HG02798 (cell line): ENCODE results near the gene IQCH.
"Not testable (repeated sequence)": the region's sequence is repeated elsewhere in the genome, so short reads cannot be mapped to it uniquely, and the experiment has no call there.

ENCODE experiments used
- ATAC-seq: cut with Tn5 transposase; IDR thresholded peaks from one replicate; pipeline ENCODE4 v1.9.1; 2021; ENCODE audit warnings: mild to moderate bottlenecking; ENCODE audit not compliant: unreplicated experiment, poor library complexity

Gene IQCH

DNA sequence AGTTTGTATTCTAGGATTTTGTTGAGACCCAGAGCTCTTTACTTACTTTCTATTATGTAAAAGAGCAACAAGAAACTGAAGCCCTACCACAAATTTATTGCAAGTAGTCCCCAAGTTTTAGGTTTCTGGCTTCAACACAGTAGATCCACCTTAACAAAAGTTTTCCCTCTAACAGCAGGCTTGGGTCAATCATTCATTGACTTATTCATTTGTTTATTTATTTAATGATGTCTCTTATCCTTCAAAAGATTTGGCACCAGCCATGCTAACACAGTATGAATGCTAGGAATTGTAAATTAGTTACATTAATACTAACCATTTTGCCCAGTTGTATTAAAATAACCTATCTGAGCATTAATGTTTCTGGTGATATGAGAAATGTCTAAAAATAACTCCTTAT, 88.6 kb downstream of the IQCH start:
- no peak for ATAC-seq

DNA sequence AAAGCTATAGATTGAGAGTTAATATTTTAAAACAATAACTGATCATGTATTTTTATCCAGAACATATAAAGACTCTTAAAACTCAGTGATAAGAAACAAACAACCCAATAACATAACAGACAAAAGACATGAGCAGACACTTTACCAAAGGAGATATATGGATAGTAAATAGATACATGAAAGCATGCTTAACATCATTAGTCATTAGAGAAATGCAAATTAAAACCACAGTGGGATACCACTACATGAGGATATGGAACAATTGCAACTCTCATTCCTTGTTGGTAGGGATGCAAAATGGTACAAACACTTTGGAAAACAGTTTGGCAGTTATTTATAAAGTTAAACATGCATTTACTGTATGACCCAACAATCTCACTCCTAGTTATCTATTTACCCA, 95.0 kb downstream of the IQCH start:
- ATAC-seq: no peak

DNA sequence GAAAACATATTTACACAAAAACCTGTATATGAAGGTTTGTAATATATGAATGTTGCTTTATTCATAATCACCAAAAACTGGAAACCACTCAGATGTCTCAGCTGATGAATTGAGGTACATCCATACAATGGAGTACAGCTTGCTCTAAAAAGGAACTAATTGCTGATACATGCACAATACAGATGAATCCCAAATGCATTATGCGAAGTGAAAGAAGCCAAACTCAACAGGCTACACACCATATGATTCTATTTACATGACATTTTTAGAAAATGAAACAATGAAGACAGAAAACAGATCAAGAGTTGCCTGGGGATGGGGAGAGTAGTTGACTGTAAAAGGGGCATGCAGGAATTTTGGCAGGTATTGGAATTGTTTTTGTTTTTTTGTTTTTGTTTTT, 95.5 kb downstream of the IQCH start:
- no peak for ATAC-seq

DNA sequence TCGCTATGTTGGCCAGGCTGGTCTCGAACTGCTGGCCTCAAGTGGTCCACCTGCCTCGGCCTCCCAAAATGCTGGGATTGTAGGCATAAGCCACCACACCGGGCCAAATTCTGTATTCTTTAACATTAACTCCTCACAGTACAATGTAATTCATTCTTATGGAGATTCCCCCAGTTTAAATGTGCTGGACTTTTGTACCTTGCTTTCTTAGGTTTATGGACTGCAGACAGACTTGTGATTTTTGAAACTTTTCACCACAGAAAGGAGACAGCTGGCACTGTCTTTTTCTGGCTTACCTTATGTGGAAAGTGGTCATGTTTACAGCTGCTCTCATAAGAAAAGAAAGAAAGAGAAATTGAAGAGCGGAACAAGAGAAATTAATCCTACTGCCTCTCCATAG, 103.8 kb downstream of the IQCH start:
- ATAC-seq: no peak

DNA sequence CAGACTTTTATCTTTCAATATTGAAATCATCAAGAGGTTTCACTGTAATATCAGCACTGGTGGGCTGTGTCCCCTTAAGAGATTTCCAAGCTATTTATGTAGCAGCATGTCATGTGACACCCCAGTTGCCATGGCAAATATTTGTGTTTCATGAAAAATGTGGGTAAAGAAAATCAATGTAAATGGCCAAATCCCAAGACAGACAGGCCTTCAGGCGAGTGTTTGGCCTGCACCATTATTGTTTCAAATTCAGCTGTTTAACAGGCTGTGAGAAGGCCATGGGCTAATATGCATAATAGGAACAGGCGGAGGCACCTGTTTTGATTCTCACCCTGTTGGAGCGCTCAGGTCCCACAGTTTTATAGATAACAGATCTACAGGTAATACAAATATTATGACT, 104.2 kb downstream of the IQCH start:
- ATAC-seq: no peak

DNA sequence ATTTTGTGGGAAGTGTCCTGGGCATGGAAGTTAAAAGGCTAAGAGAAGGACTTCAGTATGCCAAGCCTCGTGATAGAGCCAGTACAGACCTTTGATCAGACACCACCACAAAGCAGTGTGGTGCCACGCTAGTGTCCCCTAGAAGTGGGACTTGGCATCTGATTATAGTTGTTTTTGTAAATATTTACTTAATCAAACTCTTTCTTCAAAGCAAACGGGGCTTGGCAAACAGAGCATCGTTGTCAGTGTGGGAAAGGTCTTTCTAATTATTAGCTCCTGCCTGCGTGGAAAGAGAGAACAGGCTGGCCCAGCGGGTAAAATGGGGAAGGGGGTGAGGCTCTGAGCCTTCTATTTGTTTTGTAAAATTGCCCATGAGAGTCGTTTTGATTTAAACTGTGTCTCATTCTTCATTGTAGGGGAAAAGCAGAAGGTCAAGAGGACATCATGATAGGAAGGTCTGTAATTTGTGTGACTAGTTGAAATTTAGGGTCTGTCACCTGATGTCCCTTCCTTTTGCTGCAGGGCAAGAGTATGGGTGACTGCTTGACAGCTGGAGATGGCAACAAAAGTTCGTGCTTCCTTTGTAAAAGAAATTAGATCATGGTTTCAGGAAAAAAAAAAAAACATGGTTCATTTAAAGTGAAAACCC, 105.0 kb downstream of the IQCH start:
- ATAC-seq: no peak

DNA sequence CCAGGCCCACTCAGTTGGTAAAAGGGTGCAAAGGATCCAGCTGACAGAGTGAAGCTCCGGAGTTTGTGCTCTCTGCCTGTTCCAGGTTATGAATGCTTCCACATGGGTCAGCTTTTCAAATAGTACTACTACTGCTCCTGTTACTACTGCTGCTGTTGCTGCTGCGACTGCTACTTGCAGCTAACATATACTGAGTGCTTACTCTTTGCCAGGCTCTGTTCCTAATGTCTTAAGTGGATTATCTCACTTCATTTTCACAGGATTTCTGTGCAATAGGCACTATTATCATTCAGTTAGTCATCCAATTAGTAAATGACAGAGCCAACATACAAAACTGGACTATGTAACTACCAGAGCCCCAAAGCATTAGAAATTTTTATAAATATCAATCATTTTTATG, 106.5 kb downstream of the IQCH start:
- ATAC-seq: no peak

DNA sequence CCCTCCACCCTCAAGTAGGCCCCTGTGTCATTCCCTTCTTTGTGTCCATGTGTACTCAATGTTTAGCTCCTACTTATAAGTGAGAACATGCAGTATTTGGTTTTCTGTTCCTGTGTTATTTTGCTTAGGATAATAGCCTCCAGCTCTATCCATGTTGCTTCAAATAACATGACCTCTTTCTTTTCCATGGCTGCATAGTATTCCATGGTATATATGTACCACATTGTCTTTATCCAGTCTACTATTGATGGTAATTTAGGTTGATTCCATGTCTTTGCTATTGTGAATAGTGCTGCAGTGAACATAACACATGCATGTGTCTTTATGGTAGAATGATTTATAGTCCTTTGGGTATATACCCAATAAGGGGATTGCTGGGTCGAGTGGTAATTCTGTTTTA, 109.1 kb downstream of the IQCH start:
- ATAC-seq: not testable (repeated sequence)

DNA sequence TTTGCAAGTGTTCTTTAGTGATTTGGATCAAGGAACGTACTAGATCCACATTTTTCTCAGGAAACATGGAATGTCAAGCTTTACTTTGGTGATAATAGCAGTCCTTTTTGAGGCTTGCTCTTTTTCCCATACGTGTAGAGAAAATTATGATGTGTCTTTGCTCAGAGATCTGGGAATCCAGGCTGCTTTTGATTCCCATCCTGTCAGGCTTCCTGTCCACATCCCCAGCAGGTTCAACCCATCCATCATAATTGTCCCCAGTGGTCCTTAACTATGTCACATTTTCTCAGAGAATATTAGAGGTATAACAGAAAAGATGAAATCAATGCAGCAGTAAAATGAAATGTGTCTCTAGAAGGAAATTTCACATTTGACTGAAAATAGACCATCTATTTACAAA, 111.4 kb downstream of the IQCH start:
- ATAC-seq: no peak

DNA sequence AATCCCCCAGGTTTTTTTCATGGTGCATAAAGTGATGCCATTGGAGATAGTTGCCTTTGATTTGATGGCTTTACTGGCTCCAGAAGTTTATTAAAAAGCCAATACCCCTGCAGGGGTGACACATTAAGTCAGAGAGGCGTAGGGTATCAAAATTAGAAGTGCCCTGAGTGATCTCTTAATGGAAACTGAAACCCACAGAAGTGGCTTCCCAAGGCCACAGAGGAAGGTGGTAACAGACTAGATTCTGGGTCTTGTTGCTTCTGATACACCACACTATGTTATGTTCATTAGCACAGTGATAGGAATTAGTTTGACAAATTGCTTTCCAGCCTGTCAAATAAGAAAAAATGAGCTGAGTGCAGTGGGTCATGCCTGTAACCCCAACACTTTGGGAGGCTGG, 112.3 kb downstream of the IQCH start:
- no peak for ATAC-seq

DNA sequence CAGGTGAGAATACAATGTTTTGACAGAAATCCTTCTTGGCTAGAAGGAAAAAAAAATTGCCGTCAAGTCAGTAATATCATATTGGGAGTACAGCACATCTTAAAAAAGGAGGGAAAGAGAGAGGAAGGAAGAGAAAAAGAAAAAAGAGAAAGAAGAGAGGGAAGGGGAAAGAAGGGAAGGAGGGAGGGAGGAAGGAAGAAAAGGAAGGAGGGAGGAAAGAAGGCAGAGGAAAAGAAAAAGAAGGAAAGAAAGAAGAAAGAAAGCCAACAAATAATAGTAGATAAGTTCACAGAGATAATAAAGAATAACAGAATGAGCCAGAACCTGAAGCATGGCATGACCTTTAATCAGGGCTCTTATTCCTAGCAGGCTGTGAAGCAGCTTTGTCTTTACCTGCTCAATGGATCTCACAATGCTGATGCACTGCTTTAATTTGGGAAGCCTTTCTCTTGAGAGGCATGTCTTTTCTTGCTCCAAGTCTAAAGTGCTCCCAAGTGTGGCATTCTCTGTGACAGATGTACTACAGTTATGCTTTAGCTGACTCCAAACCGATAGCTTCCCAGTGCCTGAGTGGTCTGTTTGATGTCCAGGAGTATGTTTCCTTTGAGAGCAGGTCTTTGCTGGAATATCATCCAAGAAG, 114.9 kb downstream of the IQCH start:
- no peak for ATAC-seq

DNA sequence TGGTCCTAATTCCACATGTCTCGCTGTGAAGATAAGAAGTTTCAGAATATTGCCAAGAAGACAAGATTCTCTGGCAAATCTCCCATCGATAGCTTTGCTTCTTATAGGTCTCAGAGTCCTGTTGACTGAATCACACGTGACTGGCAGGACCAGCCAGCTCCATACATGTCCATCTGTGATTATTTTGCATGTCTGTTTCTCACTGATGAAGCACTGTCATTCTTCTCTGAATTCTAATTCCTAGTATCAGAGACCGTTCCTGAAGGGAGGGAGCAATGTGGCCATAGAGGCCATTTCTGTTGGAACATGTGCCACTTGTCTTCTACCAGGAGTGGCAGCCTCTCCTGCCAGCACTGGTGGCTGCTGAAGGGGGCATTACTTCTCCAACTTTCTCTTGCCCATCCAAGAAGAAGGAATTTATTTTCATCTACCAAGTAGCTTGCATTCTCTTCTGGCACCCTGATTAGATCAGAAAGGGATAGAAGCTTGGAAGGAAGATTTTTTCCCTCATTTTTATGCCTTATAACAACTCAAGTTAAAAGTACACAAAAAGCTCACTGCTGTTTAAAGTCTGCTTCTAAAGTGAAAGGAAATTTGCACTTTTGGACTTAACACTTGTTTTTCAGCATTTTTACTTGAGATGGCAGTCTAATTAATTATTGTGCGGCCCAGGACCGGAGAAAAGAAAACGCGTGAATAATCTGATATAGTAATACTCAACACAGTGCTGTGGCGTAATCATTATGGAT, 115.8 kb downstream of the IQCH start:
- ATAC-seq: no peak

DNA sequence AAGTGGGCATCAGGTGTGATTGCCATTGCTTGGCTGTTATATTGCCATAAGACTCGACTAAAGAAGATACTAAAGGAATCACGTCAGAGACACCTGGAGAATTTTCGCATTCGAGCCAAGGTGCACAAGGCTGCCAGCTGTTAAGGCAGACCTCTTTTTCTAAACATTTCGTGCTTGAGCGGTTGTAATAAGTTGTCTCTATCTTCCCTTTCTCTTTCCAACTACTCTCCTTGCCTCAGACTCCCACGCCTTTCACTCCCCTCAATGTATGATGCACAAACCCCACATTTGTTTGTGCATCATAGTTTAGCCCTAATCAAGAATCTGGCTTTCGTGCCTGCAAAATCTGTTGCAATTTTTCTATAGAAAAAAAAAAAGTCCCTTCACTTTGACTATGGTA, 118.0 kb downstream of the IQCH start:
- no peak for ATAC-seq

DNA sequence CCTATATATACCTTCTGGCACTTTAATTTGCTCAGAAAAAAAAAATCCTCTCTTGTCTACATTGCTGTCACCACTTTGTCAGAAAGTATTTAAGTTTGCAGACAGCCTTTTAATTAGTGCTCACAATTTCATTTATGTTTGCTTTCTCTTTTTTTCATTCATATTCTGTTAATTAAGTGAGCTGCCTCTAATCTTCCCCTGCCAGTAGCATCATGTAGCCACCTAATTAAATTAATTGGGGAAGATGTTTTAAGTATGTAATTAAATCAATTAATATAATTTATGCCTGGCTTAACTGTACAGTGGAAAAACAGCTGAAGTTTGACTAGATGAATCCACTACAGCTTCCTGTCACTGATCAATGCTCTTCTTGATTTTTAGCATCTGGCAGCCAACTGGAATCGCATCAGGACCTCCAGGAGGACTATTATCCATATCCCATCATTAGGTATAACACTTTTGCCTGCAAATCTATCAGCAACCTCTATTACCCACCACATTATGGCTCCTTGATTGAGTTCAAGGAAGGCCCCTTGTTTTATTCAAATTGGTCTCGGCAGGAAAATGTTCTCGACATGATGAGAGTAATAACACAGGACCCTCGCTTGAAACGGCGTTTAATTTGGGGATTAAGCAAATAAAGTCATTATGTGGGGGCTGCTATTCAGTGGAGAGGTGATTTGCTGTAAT, 118.5 kb downstream of the IQCH start:
- no peak for ATAC-seq

DNA sequence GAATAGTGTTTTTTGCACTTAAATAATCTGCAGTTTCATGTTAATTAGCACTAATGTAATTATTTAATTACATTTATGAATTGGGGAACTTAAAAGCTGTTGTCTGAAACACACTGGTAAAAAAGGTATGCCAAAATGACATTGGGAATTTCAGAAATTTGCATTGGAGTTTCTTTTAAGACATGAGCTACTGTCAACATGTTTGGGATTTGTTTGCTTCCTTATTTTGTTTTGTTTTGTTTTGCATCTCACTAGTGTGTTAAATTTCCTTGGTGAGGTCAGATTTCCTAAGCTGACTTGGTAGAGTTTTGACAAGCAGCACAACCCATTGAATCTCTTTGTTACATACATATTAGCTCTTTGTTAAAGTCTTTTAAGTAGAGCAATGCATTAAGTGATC, 119.4 kb downstream of the IQCH start:
- no peak for ATAC-seq

DNA sequence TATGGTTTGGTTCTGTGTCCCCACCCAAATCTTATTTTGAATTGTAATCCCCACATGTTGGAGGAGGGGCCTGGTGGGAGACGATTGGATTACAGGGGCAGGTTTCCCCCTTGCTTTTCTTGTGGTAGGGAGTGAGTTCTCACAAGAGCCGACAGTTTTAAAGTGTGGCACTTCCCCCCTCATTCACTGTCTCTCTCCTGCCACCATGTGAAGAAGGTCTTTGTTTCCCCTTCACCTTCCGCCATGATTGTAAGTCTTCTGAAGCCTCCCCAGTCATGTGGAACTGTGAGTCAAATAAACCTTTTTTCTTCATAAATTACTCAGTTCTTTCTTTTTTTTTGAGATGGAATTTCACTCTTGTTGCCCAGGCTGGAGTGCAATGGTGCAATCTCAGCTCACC, 124.9 kb downstream of the IQCH start:
- ATAC-seq: no peak

DNA sequence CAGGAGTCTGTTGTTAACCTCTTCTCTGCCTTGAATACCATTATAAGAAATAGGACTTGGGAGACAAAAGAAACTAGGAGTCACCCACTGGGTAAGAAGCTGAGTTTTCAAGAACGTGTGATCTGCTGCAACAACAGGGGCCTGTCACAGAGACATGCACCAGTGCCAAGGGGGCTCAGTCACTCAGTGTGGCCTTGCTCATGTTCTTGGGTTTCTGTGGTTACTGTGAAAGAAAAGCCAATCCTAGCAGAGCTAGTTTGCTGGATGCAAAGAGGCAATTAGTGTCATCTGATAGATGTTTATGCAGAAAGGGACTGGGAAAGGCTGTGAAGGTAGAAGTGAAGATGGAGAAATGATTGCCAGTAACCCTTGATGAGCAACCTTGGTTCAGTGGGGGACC, 126.3 kb downstream of the IQCH start:
- no peak for ATAC-seq

DNA sequence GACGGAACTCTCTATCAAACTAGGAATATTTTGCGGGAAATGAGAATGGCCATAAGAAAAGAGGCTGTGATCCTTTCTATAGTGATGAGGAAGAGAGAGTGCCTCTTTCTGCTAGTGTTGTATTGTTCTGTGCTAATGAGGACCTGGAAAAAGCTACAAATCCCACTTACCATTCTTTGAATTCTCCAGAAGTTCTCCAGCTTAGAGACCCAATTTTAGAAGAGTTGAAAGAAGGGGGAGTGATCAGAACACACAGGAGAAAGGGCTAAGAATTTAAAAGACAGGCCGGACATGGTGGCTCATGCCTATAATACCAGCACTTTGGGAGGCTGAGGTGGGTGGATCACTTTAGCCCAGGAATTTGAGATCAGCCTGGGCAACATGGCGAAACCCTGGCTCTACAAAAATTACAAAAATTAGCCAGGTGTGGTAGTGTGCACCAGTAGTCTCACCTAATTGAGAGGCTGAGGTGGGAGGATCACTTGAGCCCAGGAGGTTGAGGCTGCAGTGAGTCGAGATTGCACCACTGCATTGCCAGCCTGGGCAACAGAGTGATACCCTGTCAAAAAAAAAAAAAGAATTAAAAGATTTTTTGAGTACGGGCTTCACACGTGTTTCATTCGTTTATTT, 126.9 kb downstream of the IQCH start:
- ATAC-seq: no peak

DNA sequence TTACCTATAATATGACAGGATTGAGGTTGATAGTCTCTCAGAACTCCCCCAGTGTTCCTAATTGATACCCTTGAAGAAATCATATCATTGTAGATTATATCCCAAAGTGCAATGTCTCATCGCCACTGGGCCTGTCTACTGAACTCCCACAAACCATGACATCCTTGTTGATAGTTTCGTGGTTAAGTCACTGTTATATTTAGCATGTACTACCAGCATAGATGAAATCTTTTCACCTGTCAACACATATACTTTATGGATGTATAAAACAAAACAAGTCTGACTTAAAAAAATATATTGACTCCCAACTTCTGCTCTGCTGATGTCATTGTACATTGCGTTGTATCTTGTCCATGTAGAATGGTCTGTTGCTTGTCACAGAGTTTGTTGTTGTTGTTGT, 128.1 kb downstream of the IQCH start:
- no peak for ATAC-seq

DNA sequence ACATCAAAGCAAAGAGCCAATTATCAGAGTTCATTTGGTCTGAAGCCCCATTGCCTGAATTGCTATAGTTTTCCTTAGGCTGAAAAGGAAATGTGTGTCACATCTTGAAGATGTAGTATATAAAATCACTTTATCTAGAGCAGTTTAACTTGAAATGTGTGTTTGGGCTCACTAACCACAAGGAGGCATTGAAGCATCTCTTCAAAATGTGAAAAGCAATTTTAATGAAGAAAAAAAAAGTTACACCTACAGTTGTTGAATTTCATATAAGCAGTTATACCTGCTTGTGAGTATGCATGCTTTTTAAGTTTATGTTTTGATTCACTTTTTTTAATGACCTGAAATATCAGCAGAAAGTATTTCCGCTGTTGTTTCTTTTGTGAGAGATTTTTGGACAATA, 129.3 kb downstream of the IQCH start:
- no peak for ATAC-seq

DNA sequence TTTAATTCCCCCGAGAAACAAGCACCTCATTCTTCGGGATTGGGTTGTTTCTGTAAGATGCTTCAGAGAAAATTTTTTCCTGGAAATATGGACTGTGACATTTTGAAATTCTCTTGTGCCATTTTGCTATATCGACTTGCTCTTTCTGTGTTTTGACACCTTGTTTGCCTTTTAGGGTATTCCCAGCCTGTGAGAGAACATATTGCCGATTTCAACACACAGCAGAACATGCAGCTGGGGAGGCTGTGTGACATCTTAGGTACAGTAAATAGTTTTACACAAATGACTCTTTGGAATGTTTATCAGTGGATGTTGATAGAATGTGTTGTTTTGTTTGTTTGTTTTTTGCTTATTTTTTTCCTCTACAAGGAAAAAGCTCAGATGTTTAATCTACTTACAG, 130.2 kb downstream of the IQCH start:
- ATAC-seq: no peak
